KOPT-K1 (cell line): ENCODE measurements around the gene ARF4.
"Not testable (repeated sequence)": the region's sequence is repeated elsewhere in the genome, so short reads cannot be mapped to it uniquely, and the experiment has no call there.

Experiments used
- H3K27ac ChIP-seq: fragments of 200-600 bp; sonication (generic); 2 replicates; pipeline ENCODE4 v1.5.1; 2016; ENCODE audit warnings: antibody characterized with exemption, mild to moderate bottlenecking, low read depth, low read length; ENCODE audit not compliant: poor library complexity, severe bottlenecking
- H3K36me3 ChIP-seq: fragments of 200-600 bp; sonication (generic); 2 replicates; pipeline ENCODE4 v1.5.1; 2017; ENCODE audit warnings: antibody characterized with exemption, mild to moderate bottlenecking, low read length, moderate library complexity; ENCODE audit not compliant: insufficient read depth
- H3K9me3 ChIP-seq: fragments of 200-600 bp; sonication (generic); 2 replicates; pipeline ENCODE4 v1.5.1; 2017; ENCODE audit warnings: antibody characterized with exemption, low read length, mild to moderate bottlenecking; ENCODE audit not compliant: insufficient read depth, poor library complexity, severe bottlenecking

The ARF4 gene

DNA sequence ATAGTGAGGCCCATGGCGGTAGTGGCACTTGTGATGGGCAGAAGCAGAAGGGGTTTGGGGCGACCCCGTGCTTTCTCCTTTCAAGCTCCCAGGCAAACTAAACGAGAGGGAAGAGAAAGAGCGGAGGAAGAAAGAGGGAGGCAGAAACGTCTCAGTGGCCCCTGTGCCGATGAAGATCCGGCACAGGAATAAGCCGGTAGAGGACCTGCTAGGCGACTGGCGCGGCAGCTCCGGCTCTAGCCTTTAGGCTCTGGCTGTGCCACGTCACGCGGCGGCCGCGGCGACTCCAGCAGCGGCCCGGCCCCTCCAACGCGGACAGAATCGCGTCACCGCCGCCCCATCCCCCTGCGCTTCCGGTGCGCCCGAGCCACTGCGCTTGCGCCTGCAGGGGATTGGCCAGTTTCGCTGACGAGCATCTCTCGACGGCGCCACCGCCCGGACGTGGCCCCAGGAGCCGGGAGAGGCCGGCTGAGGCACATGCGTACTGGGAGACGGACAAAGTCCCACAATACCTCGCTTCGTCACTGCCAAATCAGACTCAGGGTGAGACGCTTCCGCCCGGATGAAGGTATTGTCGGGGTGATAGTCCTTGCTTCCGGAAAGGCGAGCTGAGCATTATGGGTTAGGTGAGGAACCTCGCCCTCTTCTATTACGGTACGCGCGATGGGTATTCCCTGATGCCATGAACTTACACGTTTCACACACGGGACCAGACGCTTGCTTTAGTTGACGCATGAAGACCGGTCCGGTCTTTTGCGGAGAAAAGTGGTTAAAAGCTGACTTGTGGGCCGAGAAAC, at the start of gene ARF4:
Gene ARF4, minus strand, starts transcription at position 218 of the 797 bp plus-strand sequence. Its CDS starts 204 bp downstream, at position 14.
- Histone ChIP-seq H3K36me3 (peaks cover 22% of the 10 kb centered on the region), H3K9me3 (no peaks in the 10 kb centered on the region), H3K27ac (peak within 1 kb of the TSS; percentile 85)

DNA sequence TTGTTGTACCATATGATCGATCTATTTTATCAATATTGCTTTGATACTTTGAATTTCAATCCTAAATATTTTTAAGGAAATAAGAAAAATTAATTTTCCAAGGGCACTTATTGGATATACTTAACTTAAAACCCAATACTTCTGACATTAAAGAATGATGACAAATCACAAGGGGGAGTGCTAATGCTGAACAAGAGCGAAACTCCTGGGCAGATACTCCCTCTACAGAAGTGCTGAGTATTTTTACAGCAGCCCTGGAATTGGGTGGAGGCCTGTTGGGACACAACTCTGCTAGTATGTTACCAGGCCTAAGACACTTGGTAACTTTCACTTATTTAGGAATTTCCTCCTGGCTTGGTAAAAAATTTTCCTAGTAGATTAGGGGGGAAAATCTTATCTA, 49.6 kb upstream of the ARF4 start:
- H3K36me3 ChIP-seq, result peaks cover 85% of the 10 kb centered on the region
- H3K27ac ChIP-seq, result no peak overlapping the region
- peaks cover 18% of the 10 kb centered on the region for H3K9me3 ChIP-seq

GRCh38 chr3:57644740-57645139, 47.6 kb upstream of the ARF4 start:
- peaks cover 12% of the 10 kb centered on the region for H3K9me3 ChIP-seq
- no peak overlapping the region for H3K27ac ChIP-seq
- H3K36me3 ChIP-seq, result peaks cover 87% of the 10 kb centered on the region

DNA sequence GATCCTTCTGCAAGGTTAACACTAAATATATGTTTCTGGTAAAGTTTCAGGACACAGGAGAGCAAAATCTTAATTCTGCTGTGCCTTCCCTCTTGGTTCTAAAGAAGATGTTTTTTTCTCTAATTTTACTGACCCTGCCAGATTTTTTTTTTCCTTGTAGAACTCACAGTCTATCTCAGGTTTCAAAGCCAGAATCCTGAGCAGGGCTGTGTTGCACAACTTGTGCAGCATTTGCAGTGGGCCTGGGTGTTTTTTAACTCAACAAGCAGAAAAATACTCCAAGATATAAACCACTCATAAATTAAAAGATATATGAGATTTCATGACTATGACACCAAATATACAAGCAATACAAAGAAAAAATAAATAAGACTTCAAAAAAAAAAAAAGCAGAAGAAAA, 40.2 kb upstream of the ARF4 start:
- Histone ChIP-seq H3K27ac (no peak overlapping the region), H3K9me3 (no peaks in the 10 kb centered on the region), H3K36me3 (peaks cover 97% of the 10 kb centered on the region)

GRCh38 chr3:57634259-57634658, 37.1 kb upstream of the ARF4 start:
- peaks cover 96% of the 10 kb centered on the region for H3K36me3 ChIP-seq
- not testable (repeated sequence) for H3K27ac ChIP-seq, H3K9me3 ChIP-seq

GRCh38 chr3:57627976-57628375, 30.8 kb upstream of the ARF4 start:
- Histone ChIP-seq H3K27ac (no peak overlapping the region), H3K36me3 (peaks cover 95% of the 10 kb centered on the region), H3K9me3 (no peaks in the 10 kb centered on the region)

DNA sequence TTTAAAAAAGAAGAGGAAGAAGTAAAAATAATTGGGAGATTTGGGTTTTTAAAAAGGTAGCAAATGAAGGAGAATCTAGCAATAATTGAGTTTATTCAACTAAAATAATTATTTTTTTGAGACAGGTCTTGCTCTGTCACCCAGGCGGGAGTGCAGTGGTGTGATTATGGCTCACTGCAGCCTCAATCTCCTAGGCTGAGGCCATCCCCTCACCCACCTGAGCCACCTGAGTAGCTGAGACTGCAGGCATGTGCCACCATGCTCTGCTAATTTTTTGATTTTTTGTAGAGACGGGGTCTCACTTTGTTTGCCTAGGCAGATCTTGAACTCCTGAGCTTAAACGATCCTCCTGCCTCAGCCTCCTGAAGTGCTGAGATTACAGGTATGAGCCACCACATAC, 27.7 kb upstream of the ARF4 start:
- no peak overlapping the region for H3K27ac ChIP-seq
- H3K9me3 ChIP-seq, result no peaks in the 10 kb centered on the region
- H3K36me3 ChIP-seq, result peaks cover 79% of the 10 kb centered on the region

DNA sequence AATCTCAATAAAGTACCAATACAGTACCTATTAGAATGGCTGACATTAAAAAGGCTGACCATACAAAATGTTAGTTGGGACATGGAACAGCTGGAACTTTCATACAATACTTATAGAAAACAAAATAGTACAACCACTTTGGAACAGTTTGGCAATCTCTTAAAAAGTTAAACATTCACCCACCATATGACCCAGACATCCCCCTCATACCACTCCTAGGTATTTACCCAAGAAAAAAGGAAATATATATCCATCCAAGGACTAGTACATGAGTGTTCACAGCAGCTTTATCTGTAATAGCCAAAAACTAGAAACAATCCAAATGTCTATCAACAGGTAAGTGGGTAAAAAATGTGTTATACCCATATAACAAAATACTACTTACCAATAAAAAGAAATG, 25.2 kb upstream of the ARF4 start:
- H3K9me3 ChIP-seq, result no peaks in the 10 kb centered on the region
- peaks cover 61% of the 10 kb centered on the region for H3K36me3 ChIP-seq
- no peak overlapping the region for H3K27ac ChIP-seq

DNA sequence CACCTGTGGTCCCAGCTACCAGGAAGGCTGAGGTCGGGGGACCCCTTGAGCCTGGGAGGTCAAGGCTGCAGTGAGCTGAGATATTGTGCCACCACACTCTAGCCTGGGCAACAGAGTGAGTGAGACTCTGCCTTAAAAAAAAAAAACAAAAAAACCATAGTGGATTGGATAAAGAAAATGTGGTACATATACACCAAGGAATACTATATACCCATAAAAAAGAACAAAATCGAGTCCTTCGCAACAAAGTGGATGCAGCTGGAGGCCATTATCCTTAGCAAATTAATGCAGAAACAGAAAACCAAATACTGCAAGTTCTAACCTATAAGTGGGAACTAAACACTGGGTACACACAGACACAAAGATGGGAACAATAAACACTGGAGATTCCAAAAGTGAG, 20.6 kb upstream of the ARF4 start:
- Histone ChIP-seq H3K36me3 (peaks cover 16% of the 10 kb centered on the region), H3K27ac (no peak overlapping the region), H3K9me3 (no peaks in the 10 kb centered on the region)

- peaks cover 5% of the 10 kb centered on the region; the same call in 1 of the 2 replicates for H3K36me3 ChIP-seq
- H3K9me3 ChIP-seq, result no peaks in the 10 kb centered on the region
Observed at GRCh38 chr3:57616233-57616632, 19.1 kb upstream of the ARF4 start.

DNA sequence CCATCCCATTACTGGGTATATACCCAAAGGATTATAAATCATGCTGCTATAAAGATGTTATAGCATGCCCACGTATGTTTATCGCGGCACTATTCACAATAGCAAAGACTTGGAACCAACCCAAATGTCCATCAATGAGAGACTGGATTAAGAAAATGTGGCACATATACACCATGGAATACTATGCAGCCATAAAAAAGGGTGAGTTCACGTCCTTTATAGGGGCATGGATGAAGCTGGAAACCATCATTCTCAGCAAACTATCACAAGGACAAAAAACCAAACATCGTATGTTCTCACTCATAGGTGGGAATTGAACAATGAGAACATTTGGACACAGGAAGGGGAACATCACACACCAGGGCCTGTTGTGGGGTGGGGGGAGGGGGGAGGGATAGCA, 14.7 kb upstream of the ARF4 start:
- H3K9me3 ChIP-seq, H3K36me3 ChIP-seq, H3K27ac ChIP-seq: not testable (repeated sequence)

More at GRCh38 chr3:57616233-57616632, 19.1 kb upstream of the ARF4 start:
- H3K27ac ChIP-seq, result no peak overlapping the region

DNA sequence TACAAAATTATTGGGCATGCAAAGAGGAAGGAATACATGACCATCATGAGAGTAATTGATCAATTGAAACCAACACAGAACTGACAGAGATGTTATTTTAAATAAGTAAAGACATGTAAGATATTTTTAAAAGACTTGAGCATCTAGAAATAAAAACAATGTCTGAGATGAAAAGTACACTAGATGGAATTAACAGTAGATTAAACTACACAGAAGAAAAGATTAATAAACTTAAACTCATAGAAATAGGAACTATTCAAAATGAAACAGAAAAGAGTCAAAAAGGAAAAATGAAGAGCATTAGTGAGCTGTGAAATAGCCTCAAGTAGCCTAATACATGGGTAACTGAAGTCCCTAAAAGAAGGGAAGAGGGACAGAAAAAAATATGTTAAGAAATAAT, 8.5 kb upstream of the ARF4 start:
- no peak overlapping the region for H3K27ac ChIP-seq
- H3K9me3 ChIP-seq, result peaks cover 19% of the 10 kb centered on the region
- H3K36me3 ChIP-seq, result 0 out of 2 replicates have a peak, but pooled peaks cover 5% of the 10 kb centered on the region

GRCh38 chr3:57604971-57605370, 7.8 kb upstream of the ARF4 start:
- Histone ChIP-seq H3K9me3 (peaks cover 19% of the 10 kb centered on the region), H3K27ac (no peak overlapping the region), H3K36me3 (0 out of 2 replicates have a peak, but pooled peaks cover 5% of the 10 kb centered on the region)

- peaks cover 6% of the 10 kb centered on the region; the same call in 1 of the 2 replicates for H3K36me3 ChIP-seq
- H3K9me3 ChIP-seq, result no peaks in the 10 kb centered on the region
- H3K27ac ChIP-seq, result no peak overlapping the region
Observed at GRCh38 chr3:57600195-57600594, 3.1 kb upstream of the ARF4 start.

GRCh38 chr3:57598765-57599360, 1.7 kb upstream of the ARF4 start:
- Histone ChIP-seq H3K36me3 (peaks cover 17% of the 10 kb centered on the region), H3K27ac (peak overlapping the region; percentile 85), H3K9me3 (no peaks in the 10 kb centered on the region)
